Measurements from ENCODE around the gene KNTC1.

GRCh38 chr12:122635471-122635870 is 108.4 kb downstream of the KNTC1 start:
- TF ChIP-seq POLR2A (IDR thresholded peaks at IDR 0.05) (no peak), CTCF (IDR thresholded peaks at IDR 0.05) (no peak)
